ENCODE data around the gene PLP1. TPM values are rescaled to one million over a fixed set of nuclear protein-coding genes. Genes with fewer than 3 reads are reported as not detected.

Gene PLP1
- total and polyA plus RNA-seq, 2 donors (not counting 3 experiments of a cell fraction or from before 2014, with no cell fraction given) = not detected

DNA sequence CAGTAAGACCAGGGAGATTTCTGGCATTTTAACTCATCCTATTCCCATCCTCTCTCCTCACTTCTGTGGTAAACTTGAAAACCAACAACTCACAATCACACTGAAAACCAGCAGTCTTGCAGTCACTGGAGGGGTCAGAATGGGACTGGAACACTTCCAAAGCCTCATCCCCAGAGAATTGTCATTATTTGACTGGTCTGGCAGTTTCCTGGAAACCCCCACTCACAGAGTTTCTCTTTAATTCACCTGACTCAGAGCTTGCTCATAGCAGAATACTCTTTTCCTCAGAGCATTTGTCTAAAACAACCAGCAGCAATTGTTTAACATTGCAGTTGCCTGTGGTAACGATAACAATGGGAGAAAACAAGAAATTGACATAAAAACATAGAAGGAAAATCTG lies 62.8 kb downstream of the PLP1 start:
- H3K79me2 ChIP-seq (ENCODE audit: control insufficient read depth, insufficient read depth, low read length) = no peaks in the 10 kb centered on the region
- no peaks in the 10 kb centered on the region for H3K36me3 ChIP-seq (ENCODE audit: control insufficient read depth in 2 of 2, extremely low read depth in 1 of 2, insufficient read depth in 2 of 2, low read length in 2 of 2)
- no TSS peak for BruUV-seq (replicated peaks)
- H3K4me1 ChIP-seq (ENCODE audit: control insufficient read depth, extremely low read depth, insufficient read depth, low read length) = no peaks in the 10 kb centered on the region
- no peak overlapping the region for H3K27ac ChIP-seq (ENCODE audit: insufficient read depth, low read depth, low read length)
- H3K9ac ChIP-seq (replicated peaks; ENCODE audit: extremely low read depth, insufficient read depth, low read length) = no peak overlapping the region
- CTCF ChIA-PET = no interaction called here
- no peak overlapping the region for H3K4me2 ChIP-seq (ENCODE audit: insufficient read depth, low read length)
- no peaks in the 10 kb centered on the region for H3K9me1 ChIP-seq (replicated peaks; ENCODE audit: control insufficient read depth, extremely low read depth, insufficient read depth, low read length)
- POLR2A ChIA-PET = no interaction called here
- DNase-seq (ENCODE audit: low read depth, low spot score) = no peak
- no peak overlapping the region for H2AFZ ChIP-seq (ENCODE audit: low read depth, low read length)
- H3K4me3 ChIP-seq (replicated peaks in 1 of 3; ENCODE audit: insufficient read depth in 1 of 3, low read depth in 1 of 3, low read length in 3 of 3) = no peak overlapping the region
- dilution Hi-C loops (cut with MboI; ENCODE audit: extremely low pct_ligation_motif_present, low sequenced_read_pairs) (no loop called here), intact Hi-C loops (cut with micrococcal nuclease) (no loop called here)
- no peak for TF ChIP-seq MYC (IDR thresholded peaks at IDR 0.05; ENCODE audit: low read depth, low read length)
- no peaks in the 10 kb centered on the region for H4K20me1 ChIP-seq (replicated peaks; ENCODE audit: control insufficient read depth, extremely low read depth, insufficient read depth, low read length)
- FAIRE-seq = no peak
- no peaks in the 10 kb centered on the region for H3K9me3 ChIP-seq (replicated peaks; ENCODE audit: control insufficient read depth, insufficient read depth, low read length)
- H3K27me3 ChIP-seq (ENCODE audit: control insufficient read depth in 2 of 2, insufficient read depth in 2 of 2, low read length in 2 of 2) = no peaks in the 10 kb centered on the region

Other genes starting within 250 kb of the PLP1 start
- 60.4 and 74.6 TPM in 2 replicates for gene TCEAL4, start 191.3 kb upstream of the PLP1 start, total RNA-seq
- gene TCEAL4, start 191.3 kb upstream of the PLP1 start, polyA plus RNA-seq = 11.8 and 16.9 TPM in 2 replicates
- gene TCEAL3, start 168.9 kb upstream of the PLP1 start, total RNA-seq = 21.3 and 23.7 TPM in 2 replicates
- 6.9 and 8.9 TPM in 2 replicates for gene TCEAL3, start 168.9 kb upstream of the PLP1 start, polyA plus RNA-seq
- 14.6 and 18.5 TPM in 2 replicates for gene TCEAL1, start 147.9 kb upstream of the PLP1 start, total RNA-seq
- gene TCEAL1, start 147.9 kb upstream of the PLP1 start, polyA plus RNA-seq = 12.8 and 18.6 TPM in 2 replicates
- 414 and 445 TPM in 2 replicates for gene MORF4L2, start 90.1 kb upstream of the PLP1 start, total RNA-seq
- 208 and 331 TPM in 2 replicates for gene MORF4L2, start 90.1 kb upstream of the PLP1 start, polyA plus RNA-seq
- not detected in 2 replicates for gene TMEM31, start 65.9 kb upstream of the PLP1 start, total RNA-seq
- 0.19 TPM in 1 of 2 replicates, not detected in the other for gene TMEM31, start 65.9 kb upstream of the PLP1 start, polyA plus RNA-seq
- 0.23 and 0.55 TPM in 2 replicates for gene RAB9B, start 55.4 kb downstream of the PLP1 start, total RNA-seq
- gene RAB9B, start 55.4 kb downstream of the PLP1 start, polyA plus RNA-seq = 0.18 and 0.21 TPM in 2 replicates
- 15.1 and 18.9 TPM in 2 replicates for gene TMSB15B, start 185.8 kb downstream of the PLP1 start, total RNA-seq
- 12.1 and 14.5 TPM in 2 replicates for gene TMSB15B, start 185.8 kb downstream of the PLP1 start, polyA plus RNA-seq
- gene H2BW1, start 236.9 kb downstream of the PLP1 start, total RNA-seq = not detected in 2 replicates
- gene H2BW1, start 236.9 kb downstream of the PLP1 start, polyA plus RNA-seq = not detected in 2 replicates

All from endothelial cell of umbilical vein (primary cell).